Hematopoietic multipotent progenitor cell treated with erythropoietin and hydrocortisone succinate and interleukin-3 and kit ligand, for 17 days (in vitro differentiated cells): Measurements from ENCODE around the gene DPYSL4.

Experiments used
- DNase-seq: peaks from one replicate; pipeline ENCODE4 v3.0.0-alpha.2; 2015; ENCODE audit warnings: low spot score

Gene DPYSL4

DNA sequence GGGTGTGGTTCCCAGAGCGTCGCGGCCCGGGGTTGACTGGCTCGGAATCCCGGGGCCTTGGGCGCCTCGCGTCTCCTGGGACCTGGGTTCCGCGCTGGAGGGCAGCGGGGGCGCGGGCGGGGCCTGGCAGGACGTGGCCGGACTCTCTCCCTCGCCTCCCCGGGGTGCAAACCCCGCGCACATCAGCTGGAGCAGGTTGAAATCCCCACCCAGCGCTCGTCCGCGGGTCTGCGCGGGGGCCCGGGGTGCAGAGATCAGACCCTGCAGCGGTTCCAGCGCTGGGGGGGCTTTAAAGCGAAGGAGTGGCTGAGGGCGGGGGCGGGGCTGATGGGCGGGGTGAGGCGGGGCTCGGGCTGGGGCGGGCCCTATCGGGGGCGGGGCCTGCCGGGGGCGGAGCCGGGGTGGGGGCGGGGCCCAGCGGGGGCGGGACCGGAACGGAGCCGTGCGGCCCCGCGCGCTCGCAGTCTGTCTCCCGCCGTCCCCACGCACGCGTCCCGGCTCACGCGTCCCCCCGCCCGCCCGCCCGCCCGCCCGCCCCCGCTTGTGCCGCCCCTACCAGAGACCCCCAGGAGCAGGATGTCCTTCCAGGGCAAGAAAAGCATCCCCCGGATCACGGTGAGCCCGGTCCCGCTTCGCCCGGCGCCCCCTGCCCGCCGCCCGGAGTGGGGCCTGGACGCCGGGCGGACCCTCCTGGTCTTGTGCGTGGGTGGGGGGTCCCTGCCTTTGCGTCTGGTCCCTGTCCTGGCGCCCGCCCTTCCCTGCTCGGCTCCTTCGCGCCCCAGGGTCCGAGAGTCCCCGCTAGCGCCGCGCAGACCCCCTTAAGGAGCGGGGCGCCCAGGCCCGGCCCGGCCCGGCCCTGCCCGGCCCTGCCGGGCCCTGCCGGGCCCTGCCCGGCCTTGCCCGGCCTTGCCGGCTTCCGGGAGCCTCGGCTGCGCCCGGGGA, at the start of gene DPYSL4:
Gene DPYSL4, plus strand, starts transcription at position 461 of the 942 bp plus-strand sequence. Its CDS starts 116 bp downstream, at position 577.
- no peak for DNase-seq

DNA sequence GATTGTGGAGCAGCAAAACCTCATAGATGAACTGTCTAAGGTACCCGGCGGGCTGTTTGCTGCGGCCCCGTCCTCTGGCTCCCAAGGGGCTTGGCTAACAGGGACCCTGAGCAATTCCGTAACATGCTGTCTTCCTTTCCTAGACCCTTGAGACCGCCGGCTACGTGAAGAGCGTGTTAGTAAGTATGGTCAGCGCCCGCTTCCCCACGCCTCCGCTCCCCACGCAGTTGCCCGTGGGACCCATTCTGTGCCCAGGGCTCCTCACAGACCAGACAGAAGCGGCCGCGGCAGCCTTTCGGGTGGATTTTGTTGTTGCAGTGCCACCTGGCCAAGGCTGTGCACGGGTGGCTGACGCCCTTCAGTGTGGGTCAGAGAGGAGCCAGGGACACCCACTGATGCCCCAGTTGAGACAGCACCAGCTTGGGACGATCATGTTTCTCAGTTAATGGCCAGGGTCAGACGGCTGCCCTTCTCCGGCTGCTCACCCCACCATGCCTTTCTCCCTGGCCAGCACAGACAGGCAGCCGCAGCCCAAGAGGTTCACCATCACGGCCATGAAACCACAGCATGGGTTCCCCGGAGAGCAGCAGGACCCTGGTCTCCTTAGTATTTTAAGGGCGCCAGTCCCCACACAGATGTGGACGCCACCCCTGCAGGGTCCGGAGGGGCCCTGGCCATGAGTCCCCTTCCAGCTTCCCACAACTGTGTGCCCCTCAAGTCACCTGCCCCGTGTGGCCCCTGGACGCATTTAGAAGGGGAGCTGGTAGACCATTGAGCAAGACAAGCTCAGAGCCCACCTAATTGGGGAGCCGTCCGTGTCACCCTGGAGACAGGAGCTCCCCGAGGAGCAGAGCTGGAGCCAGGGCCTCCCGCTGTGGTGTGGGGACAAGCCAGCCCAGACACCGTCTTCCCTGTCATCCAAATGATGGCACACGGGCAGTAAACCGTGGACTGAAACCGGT, 49.4 kb upstream of the DPYSL4 start:
- no peak for DNase-seq

DNA sequence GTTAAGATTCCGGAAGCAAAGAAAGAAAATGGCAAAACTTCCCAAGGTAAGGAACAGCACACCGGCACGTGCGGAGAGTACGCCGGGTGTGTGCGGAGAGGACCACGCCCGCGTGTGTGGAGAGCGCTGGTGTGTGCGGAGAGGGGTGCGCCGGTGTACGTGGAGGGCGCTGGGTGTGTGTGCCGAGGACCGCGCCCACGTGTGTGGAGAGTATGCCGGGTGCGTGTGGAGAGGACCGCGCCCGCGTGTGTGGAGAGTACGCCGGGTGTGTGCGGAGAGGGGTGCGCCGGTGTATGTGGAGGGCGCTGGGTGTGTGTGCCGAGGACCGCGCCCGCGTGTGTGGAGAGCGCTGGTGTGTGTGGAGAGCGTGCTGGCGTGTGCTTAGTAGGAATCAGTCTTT, 48.6 kb upstream of the DPYSL4 start:
- no peak for DNase-seq

DNA sequence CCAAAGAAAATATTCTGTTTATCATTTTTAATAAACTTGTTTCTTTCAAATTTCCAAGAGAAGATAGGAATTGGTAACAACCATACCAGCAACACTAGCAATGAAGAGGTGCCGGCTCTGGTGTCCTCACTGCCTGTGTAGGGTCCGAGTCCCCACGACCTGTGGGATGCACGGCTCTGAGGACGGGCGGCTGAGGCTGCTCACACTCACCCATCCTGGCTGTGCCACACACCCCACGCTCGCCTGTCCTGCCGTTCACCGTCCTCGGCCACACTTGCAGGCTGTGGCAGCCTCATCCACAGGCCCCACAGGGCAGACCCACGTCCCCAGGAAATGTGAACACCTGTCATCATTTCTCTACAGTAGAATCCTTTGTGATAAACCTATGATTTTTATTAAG, 48.2 kb upstream of the DPYSL4 start:
- DNase-seq = no peak

DNA sequence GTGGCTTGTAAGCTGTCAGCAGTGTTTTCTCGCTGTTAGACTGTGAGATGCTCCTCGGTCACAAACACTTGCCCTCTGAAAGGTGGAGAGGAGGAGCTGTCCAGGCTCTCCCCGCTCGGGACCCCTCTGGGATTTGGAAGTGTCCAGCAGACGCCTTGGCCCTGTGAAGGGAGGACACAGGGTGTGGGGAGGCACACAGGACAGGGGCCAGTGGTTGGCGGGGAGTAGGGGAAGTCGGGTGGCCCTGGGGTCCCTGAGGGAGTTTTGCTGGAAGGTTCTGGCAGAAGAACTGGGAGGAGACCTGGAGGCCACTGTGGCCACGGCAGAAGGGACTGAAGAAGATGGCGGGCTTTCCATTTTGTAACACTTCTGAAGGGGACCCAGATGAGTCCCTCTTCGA, 47.2 kb upstream of the DPYSL4 start:
- no peak for DNase-seq

DNA sequence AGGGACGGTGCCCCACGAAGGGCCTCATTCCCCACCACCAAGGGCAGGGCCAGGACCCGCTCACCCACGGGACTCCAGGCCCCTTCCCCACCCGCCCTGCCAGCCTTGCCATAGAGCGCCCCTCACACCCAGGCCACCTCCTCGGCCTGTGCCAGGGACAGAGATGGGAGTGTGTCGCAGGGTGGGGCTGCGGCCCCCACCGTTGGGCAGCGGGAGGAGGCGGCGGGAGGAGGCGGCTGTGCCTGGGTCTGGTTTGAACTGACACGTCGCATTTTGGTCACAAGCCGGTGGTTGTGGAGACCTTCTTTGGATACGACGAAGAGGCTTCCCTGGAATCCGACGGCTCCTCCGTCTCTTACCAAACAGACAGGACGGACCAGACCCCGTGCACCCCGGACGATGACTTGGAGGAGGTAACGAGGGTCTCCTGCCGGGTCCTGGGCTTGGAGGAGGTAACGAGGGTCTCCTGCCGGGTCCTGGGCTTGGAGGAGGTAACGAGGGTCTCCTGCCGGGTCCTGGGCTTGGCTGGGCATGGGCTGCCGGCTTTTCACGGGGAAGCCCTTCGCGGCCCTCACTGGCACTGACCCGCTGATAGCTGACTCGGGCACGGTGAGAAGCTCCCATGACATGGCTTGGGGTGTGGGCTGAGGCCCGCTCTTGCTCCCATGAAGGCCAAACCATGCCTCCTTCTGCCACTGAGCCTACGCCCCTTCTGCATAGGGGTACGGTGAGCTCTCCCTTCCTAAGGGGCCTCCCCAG, 46.4 kb upstream of the DPYSL4 start:
- no peak for DNase-seq

DNA sequence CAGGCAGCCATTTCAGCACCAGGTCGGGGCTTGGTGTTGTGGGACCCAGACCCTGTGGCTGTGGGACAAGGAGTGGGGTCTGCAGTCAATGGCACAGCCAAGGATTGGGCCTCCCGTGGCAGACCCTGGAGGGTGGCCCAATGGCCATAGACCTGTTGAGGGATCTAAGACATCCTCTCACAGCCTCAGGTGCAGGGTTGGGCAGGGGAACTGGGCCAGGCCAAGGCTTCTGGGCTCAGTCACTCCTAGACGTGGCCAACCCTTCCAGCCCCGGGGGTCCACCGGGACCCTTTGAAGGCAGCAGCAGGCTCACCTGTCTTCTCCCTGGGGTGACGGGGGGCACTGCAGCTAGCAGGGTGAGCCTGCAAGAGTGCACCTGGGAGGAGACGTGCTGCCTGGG, 45.7 kb upstream of the DPYSL4 start:
- no peak for DNase-seq

DNA sequence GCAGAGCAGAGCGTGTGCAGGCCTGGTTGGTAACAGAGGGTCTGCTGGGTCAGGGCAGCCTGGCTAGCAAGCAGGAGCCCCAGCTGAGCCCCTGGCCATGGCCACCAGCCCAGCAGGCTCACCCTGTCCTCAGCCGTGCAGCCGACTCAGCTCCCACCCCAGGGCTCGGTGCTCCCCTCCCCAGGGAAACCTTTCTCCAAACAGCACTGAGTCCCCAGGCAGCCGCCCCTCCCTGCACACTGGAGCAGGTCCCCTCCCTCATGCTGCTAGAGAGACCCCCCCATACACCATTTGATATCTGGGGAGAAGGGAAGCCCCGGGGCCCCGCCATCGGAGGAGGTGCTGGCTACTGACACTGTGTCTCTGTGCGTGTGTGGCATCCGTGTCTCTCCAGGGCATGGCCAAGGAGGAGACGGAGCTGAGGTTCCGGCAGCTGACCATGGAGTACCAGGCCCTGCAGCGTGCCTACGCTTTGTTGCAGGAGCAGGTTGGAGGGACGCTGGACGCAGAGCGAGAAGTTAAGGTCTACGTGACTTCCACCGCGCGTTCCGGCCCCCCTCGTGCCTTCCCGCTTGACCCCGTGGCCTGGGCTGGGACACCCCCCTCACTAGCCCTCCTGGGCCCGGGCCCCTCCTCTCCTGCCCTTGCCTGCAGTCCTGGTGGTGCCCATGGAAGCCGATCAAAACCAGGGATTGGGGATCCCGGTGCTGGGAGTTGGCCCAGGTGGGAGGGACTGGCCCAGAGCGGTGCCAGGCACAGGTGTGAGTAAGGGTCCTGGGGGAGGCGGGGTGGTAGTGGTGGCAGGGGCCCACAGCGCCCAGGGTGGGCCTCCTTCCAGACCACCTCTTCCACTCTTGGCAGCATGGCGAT, 45.0 kb upstream of the DPYSL4 start:
- no peak for DNase-seq

DNA sequence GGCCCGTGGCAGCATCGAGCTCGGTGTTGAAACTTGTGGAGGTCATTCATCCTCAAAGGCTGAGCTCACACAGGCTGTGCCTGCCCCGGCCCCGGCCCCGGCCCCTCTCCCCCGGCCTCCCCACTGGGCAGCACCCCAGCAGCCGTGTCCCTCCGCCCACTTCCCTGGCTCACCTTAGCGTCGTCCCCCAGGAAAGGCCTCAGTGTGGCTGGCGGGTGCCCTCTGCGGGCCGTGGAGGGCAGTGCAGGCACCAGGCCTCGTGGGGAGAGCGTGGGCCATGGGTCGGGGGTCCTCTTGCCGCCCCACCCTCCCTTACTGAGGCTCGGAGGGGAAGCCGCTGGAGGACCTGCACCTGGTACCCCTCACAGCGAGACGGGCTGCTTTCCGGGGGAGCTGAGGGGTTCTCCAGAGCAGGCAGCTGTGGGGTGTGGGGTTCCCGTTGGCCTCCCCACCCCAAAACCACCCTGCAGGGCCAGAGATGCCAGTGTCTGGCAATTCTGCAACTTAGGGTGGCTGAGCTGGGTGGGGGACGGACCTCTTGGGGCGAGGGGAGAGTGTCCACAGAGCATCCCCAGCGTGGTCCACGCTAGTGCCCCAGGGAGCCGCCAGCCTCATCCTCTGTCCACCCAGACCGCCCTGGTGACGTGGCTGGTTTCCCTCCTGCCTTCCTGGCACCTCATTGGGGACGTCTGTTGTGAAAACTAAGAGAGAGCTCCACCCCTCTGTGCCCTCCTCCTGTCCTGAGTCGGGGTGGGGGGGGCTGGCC, 44.2 kb upstream of the DPYSL4 start:
- peak; percentile 18 for DNase-seq

DNA sequence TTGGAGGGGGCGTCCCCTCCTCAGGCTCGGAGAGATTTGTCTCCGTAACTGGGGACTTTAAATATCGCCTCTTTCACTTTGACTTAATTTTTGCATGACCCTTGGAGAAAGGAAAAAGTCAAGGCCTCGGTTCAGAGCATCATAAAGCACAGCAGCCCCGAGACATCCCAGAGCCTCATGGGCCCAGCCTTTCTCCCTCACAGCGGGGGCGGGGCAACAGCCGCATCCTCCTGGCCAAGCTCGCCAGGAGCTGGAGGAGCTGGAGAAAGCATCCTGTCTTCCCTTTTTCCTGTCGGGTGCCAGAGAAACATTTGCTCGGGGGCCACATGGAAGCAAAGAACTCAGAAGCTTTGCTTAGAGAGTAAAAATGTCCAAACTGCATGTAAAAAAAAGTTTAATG, 43.6 kb upstream of the DPYSL4 start:
- DNase-seq = no peak

DNA sequence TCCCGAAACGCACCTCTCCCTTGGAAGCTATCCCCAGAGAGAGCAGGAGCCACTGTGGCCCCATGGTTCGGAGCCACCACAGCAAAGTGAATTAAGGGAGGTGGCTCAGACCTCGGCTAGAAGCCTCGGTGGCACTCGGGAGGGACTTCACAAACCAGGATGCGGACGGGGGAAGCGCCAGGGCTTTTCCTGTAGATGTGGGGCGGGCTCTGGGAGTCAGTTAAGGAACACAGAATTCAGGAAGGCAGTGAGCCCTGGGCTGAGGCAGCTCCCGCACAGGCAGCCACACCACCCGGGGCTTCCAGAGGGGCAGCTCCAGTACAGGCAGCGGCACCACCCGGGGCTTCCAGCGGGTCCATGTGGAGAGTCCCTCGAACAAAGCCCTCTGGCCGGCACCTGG, 42.7 kb upstream of the DPYSL4 start:
- DNase-seq = no peak

DNA sequence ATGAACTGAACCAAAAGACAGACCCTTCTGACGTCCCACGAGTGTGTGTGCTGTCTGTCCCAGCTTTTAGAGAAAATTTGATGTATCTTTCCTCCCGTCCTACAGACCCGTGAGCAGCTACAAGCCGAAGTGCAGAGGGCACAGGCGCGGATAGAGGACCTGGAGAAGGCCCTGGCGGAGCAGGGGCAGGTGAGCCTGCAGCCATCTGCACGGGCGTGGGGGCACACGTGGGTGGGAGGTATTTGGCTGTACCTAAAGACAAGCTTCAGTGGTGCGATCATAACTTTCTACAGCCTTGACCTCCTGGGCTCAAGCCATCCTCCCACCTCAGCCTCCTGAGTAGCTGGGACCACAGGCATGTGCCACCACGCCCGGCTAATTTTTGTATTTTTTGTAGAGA, 41.7 kb upstream of the DPYSL4 start:
- no peak for DNase-seq

DNA sequence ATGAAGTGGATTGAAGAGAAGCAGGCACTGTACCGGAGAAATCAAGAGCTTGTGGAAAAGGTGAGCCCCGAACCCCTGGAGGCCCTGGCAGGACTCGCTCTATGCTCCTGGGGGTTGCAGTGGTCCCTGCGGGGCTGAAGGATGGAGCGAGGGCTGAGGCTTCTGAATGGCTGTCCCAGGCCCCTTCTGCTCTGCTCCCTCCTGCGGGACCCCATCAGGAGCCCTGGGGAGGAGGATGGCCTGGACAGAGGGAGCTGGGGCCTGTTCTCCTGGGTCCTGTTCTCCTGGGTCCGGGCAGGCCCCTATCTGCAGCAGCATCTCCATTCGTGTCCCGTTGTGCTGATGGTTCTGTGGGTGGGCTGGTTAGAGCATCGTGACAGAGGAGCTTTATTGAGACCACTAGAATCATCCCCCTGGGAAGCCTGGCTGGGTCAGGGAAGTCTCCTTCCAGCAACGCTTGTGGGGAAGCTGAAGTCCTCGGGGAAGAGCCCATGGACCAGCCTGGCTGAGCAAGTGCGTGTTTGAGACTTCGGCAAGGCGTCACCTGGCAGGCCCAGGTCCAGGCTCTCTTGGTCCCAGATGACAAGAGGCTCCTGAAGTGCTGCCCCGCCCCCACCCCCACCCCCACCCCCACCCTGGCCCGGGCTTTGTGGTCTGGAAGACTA, 41.1 kb upstream of the DPYSL4 start:
- DNase-seq = no peak

DNA sequence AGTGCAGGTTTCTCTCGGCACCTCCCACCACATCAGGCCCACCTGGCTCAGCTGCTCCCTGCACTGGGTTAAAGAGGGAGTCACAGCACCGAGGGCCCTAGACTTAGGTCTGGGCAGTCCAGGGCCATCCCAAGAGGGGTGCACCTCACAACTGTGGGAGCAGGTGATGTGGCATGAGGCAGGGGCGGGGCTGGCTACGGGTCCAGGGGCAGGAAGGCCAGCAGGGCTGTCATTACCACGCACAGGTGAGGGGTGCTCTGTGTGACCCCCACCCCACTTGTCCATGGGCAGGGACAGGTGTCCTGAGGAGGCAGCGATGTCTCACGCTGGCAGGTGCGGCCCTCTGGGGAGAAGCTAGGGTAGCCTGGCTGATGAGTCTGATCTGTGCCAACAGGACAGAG, 40.5 kb upstream of the DPYSL4 start:
- DNase-seq = no peak

DNA sequence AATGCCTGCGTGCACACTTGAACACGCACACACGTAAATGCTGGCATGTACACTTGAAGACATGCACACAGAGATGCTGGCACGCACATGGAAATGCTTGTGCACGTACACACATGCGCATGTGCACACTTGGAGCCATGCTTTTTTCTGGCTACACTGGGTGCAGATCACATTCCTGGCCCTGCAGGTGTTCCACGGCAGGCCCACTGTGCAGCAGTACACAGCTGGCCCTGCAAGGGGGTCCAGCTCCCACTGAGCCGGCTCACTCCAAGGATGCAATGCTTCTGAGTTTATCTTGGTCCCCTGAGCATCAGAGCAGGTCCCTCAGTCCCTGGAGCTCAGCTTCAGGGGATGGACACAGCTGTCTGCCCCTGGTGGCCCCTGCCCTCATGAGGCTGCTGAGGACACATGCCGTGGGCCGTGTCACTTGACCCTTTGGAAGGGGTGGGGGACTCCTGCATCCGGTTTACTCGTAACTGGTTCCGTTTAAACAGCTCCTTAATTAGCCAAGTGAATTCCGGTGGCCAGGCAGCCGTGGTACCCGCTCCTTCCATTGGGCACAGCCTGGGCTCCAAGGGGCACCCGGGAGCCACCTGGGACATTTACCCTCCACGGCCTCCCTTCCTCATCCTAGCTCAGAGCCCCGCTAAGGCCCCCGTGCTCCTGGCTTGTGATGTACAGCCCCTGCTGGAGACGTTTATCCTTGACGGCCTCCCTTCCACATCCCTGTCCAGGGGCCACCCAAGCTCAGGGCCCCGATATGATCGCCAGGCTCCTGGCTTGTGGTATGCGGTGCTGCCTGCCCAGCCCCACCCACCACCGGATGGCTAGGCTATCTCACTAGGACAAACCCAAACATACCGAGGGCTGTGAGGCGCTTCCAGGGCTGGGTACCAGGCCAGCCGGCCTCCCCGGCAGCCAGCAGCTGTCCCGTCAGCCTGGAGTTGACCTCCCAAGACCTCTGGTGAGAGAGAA, 39.5 kb upstream of the DPYSL4 start:
- DNase-seq = no peak

DNA sequence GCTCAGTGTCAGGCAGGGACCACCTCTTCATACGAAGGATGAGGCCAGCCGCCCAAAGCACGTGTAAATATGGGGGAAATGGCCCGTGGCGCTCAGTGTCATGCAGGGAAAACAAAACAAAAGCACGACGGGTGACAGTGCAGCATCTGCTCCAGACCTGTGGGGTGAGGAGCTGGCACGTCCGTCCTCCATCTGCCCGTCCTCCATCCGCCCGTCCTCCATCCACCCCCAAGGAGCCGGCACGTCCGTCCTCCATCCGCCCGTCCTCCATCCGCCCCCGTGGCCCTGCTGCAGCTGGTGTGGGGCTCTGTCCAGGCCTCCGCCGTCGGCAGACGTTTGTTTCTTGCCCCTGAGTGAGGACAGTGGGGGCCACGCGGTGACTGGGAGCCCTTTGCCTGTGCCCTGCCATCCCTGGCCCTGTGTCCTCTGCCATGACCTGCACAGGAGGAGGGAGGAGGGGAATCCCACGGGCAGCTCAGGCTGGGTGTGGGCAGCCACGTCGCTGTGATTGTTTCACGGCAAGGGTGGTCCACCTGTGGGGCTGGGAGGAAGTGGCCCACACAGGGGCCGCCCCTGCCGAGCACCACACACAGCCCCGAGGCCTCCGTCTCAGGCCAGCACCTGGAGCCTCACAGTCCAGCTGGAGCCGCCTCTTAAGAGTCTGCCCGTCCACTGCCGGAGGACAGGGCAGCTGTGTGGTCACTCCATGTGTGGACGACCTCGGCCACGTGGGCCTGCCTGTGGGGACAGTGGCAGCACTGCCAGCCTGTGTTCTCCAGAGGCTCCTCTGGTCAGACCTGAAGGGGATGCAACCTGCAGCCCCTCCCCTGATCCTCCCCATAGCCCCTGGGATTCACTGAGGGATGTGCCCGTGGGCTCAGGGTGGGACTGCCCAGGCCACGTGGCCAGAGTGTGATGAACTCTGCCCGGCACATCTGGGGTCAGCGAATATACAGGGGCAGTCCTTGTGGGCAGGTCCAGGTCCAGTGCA, 38.2 kb upstream of the DPYSL4 start:
- DNase-seq = no peak

DNA sequence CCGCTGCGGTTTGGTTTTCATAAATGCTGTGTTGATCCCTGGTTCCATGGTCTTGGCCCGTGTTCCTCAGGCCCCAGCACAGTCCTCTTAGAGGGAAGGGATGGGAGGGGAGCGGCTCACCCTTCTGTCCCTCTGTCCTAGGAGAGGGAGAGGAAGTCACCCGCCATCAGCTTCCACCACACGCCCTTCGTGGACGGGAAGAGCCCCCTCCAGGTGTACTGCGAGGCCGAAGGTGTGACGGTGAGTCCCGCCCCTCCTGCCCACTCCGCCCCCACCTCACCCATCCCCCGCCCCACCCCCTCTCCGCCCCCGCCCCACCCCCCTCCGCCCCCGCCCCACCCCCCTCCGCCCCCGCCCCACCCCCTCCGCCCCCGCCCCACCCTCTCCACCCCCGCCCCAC, 37.5 kb upstream of the DPYSL4 start:
- DNase-seq = no peak
